Measurements from ENCODE around the gene TRIM34.
A peak's percentile ranks its signal among the peaks of the same experiment; 100 is the strongest.
"Not testable (repeated sequence)": the region's sequence is repeated elsewhere in the genome, so short reads cannot be mapped to it uniquely, and the experiment has no call there.

The TRIM34 gene

GRCh38 chr11:5688482-5688881 is 63.7 kb downstream of the TRIM34 start:
- no peak for DNase-seq

GRCh38 chr11:5689551-5689983 is 64.8 kb downstream of the TRIM34 start, which contains the start of gene TRIM22:
Gene TRIM22, plus strand, starts transcription at chr11:5689790. Its CDS starts 6,443 bp downstream, at chr11:5696233.
- DNase-seq, result peak; percentile 15 to 74 (median 57)

GRCh38 chr11:5690216-5690615 is 65.4 kb downstream of the TRIM34 start:
- DNase-seq, result no peak

GRCh38 chr11:5690736-5691135 is 65.9 kb downstream of the TRIM34 start:
- peak in 2 of 6 experiments; percentile 4 to 18 for DNase-seq

GRCh38 chr11:5691238-5691963 is 66.6 kb downstream of the TRIM34 start:
- DNase-seq, result not testable (repeated sequence)

GRCh38 chr11:5691964-5692361 is 67.2 kb downstream of the TRIM34 start:
- peak in 2 of 6 experiments; percentile 19 to 34 for DNase-seq
